Osteoblast (primary cell): ENCODE data around the gene LMOD1. TPM values are rescaled to one million over a fixed set of nuclear protein-coding genes. Genes with fewer than 3 reads are reported as not detected.

Experiments used
- DNase-seq: peaks from one replicate; pipeline ENCODE4 v3.0.0; 2011; ENCODE audit warnings: low spot score, mixed read lengths; ENCODE audit not compliant: insufficient read length; ENCODE audit errors: missing footprints
- H2AFZ ChIP-seq: 2 replicates; pipeline ENCODE4 v1.6.0; 2011; ENCODE audit warnings: mild to moderate bottlenecking, low read length
- H3K27ac ChIP-seq: 2 replicates; pipeline ENCODE4 v1.5.1; 2011; ENCODE audit warnings: mild to moderate bottlenecking, low read depth, low read length, moderate library complexity
- H3K27me3 ChIP-seq: 2 replicates; pipeline ENCODE4 v1.6.0; 2012; ENCODE audit warnings: mild to moderate bottlenecking, control low read depth, inconsistent platforms, low read length, moderate library complexity; ENCODE audit not compliant: insufficient read depth
- H3K36me3 ChIP-seq: 2 replicates; pipeline ENCODE4 v1.5.1; 2011; ENCODE audit warnings: mild to moderate bottlenecking, low read length, control low read depth, moderate library complexity; ENCODE audit not compliant: insufficient read depth
- H3K4me1 ChIP-seq: 2 replicates; pipeline ENCODE4 v1.5.1; 2011; ENCODE audit warnings: mild to moderate bottlenecking, low read length, control low read depth, moderate library complexity; ENCODE audit not compliant: insufficient read depth
- H3K4me2 ChIP-seq: 2 replicates; pipeline ENCODE4 v1.6.0; 2011; ENCODE audit warnings: mild to moderate bottlenecking, low read length; ENCODE audit not compliant: insufficient read depth
- H3K4me3 ChIP-seq: fragments of 200-600 bp; sonication (generic); 3 replicates; pipeline ENCODE4 v1.5.1; 2012; ENCODE audit warnings: mild to moderate bottlenecking, low read length, inconsistent platforms; ENCODE audit not compliant: insufficient read depth
- H3K79me2 ChIP-seq: 2 replicates; pipeline ENCODE4 v1.6.0; 2012; ENCODE audit warnings: mild to moderate bottlenecking, low read length, control low read depth, inconsistent platforms; ENCODE audit not compliant: insufficient read depth
- H3K9me3 ChIP-seq: 2 replicates; pipeline ENCODE4 v1.5.1; 2011; ENCODE audit warnings: low read depth, low read length, control low read depth
- H4K20me1 ChIP-seq: 2 replicates; pipeline ENCODE4 v1.6.0; 2012; ENCODE audit warnings: mild to moderate bottlenecking, low read length, control low read depth; ENCODE audit not compliant: insufficient read depth
- CTCF ChIP-seq: IDR thresholded peaks from 2 replicates; pipeline ENCODE4 v1.5.1; 2011; ENCODE audit warnings: mild to moderate bottlenecking, low read depth, low read length, moderate library complexity; ENCODE audit errors: extremely low read depth
- total RNA-seq: library from RNA; depleted of rRNA; stranded (reverse); fragments of >200 nt; gene quantifications from 2 replicates; pipeline ENCODE4 v1.2.3, GENCODE V29; 2012

LMOD1 gene
- total RNA-seq, 1 donor = 21.7 TPM

GRCh38 chr1:201888282-201889089 is 57.9 kb downstream of the LMOD1 start, which contains the start of gene SHISA4:
Gene SHISA4 (plus strand): TSS chr1:201888898. CDS start chr1:201888995, 97 bp downstream.
- H4K20me1 ChIP-seq = peaks cover 11% of the 10 kb centered on the region
- no peak for TF ChIP-seq CTCF
- peak within 1 kb of the TSS; percentile 77 for H2AFZ ChIP-seq
- H3K4me2 ChIP-seq = peak within 1 kb of the TSS; percentile 89
- peak; percentile 98 for DNase-seq
- peaks cover 33% of the 10 kb centered on the region for H3K4me1 ChIP-seq
- peak within 1 kb of the TSS; percentile 17 for H3K27ac ChIP-seq
- no peaks in the 10 kb centered on the region for H3K79me2 ChIP-seq
- peak within 1 kb of the TSS; percentile 85 for H3K4me3 ChIP-seq
- H3K36me3 ChIP-seq = peaks cover 6% of the 10 kb centered on the region
- H3K27me3 ChIP-seq = no peaks in the 10 kb centered on the region
- no peaks in the 10 kb centered on the region for H3K9me3 ChIP-seq

- no peak for TF ChIP-seq CTCF
- DNase-seq = no peak
- Histone ChIP-seq H3K9me3 (no peaks in the 10 kb centered on the region), H3K4me2 (no peak overlapping the region), H3K27me3 (no peaks in the 10 kb centered on the region), H3K27ac (no peak overlapping the region), H3K79me2 (no peaks in the 10 kb centered on the region), H3K4me3 (no peak overlapping the region), H3K36me3 (peaks cover 6% of the 10 kb centered on the region), H2AFZ (no peak overlapping the region), H4K20me1 (peaks cover 19% of the 10 kb centered on the region), H3K4me1 (peaks cover 45% of the 10 kb centered on the region)
These were observed 59.1 kb downstream of the LMOD1 start for GRCh38 chr1:201887116-201887866.

- TF ChIP-seq CTCF = no peak
- Histone ChIP-seq H3K27me3 (no peaks in the 10 kb centered on the region), H3K4me1 (peaks cover 45% of the 10 kb centered on the region), H4K20me1 (peaks cover 19% of the 10 kb centered on the region), H3K79me2 (no peaks in the 10 kb centered on the region), H3K4me3 (no peak overlapping the region), H3K36me3 (peaks cover 6% of the 10 kb centered on the region), H2AFZ (no peak overlapping the region), H3K4me2 (no peak overlapping the region), H3K9me3 (no peaks in the 10 kb centered on the region), H3K27ac (no peak overlapping the region)
- no peak for DNase-seq
These were observed 60.1 kb downstream of the LMOD1 start for GRCh38 chr1:201886103-201886885.
